HG03025 (cell line): ENCODE measurements around the gene ZNF358.

Experiments used
- ATAC-seq: cut with Tn5 transposase; IDR thresholded peaks from one replicate; pipeline ENCODE4 v1.9.1; 2021; ENCODE audit warnings: mild to moderate bottlenecking, moderate library complexity; ENCODE audit not compliant: unreplicated experiment, low FRiP score

The ZNF358 gene

GRCh38 chr19:7554565-7554964 lies 38.7 kb downstream of the ZNF358 start:
- ATAC-seq: no peak

GRCh38 chr19:7554990-7555864 lies 39.3 kb downstream of the ZNF358 start:
- ATAC-seq: no peak

- ATAC-seq: no peak
Measured at GRCh38 chr19:7556696-7557315, 40.9 kb downstream of the ZNF358 start.

- ATAC-seq: no peak
Measured at GRCh38 chr19:7558667-7559066, 42.8 kb downstream of the ZNF358 start.

- no peak for ATAC-seq
Measured at GRCh38 chr19:7559102-7559501, 43.2 kb downstream of the ZNF358 start.

GRCh38 chr19:7560255-7560654 lies 44.4 kb downstream of the ZNF358 start:
- no peak for ATAC-seq

GRCh38 chr19:7561325-7561724 lies 45.4 kb downstream of the ZNF358 start:
- ATAC-seq: no peak

GRCh38 chr19:7562646-7563393 lies 46.9 kb downstream of the ZNF358 start:
- ATAC-seq: no peak

GRCh38 chr19:7564866-7565265 lies 49.0 kb downstream of the ZNF358 start:
- no peak for ATAC-seq

GRCh38 chr19:7565332-7565731 lies 49.4 kb downstream of the ZNF358 start:
- no peak for ATAC-seq
